Tibial nerve (tissue), 4 donors: ENCODE data around the gene BLCAP.

ENCODE experiments used
- EP300 ChIP-seq, 2 donors: sonication (generic); formaldehyde crosslinking; IDR thresholded peaks; one replicate each; pipeline ENCODE4 v1.6.1; 2017; ENCODE audit warnings: antibody characterized with exemption in 2 of 2, mild to moderate bottlenecking in 1 of 2
- POLR2A ChIP-seq, 2 donors: fragments of 450-650 bp; IDR thresholded peaks; one replicate each; pipeline ENCODE4 v1.6.1; 2017; ENCODE audit warnings: antibody characterized with exemption in 2 of 2, mild to moderate bottlenecking in 2 of 2, moderate library complexity in 2 of 2
- TF ChIP-seq, protein P1 (sequence below), 5 experiments: fragments of 200-600 bp in 3 of 5; fragments of 450-650 bp in 2 of 5; sonication (generic) in 3 of 5; IDR thresholded peaks; one replicate each; pipeline ENCODE4 v1.5.1; 2016 to 2019; ENCODE audit warnings: antibody characterized with exemption in 5 of 5, mild to moderate bottlenecking in 3 of 5, moderate library complexity in 2 of 5

DNA sequence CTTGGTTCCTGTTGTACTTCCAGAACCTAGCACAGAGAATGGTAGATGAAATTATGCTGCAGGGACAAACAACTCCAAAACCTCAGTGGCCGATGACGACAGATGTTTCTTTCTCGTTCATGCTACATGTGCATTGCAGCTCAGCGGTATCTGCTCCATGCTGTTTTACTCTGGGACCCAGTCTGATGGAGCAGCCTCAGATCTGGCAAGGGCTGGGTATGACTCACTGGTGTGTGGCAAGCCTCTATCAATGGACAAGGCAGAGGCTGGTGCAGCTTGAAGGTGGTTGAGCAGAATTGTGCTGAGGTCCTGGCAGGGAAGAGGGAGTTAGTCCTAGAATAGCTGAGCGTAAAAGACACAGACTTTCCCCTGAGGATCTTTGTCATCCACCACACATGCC is 10.3 kb upstream of the BLCAP start:
- TF ChIP-seq, protein P1, sequence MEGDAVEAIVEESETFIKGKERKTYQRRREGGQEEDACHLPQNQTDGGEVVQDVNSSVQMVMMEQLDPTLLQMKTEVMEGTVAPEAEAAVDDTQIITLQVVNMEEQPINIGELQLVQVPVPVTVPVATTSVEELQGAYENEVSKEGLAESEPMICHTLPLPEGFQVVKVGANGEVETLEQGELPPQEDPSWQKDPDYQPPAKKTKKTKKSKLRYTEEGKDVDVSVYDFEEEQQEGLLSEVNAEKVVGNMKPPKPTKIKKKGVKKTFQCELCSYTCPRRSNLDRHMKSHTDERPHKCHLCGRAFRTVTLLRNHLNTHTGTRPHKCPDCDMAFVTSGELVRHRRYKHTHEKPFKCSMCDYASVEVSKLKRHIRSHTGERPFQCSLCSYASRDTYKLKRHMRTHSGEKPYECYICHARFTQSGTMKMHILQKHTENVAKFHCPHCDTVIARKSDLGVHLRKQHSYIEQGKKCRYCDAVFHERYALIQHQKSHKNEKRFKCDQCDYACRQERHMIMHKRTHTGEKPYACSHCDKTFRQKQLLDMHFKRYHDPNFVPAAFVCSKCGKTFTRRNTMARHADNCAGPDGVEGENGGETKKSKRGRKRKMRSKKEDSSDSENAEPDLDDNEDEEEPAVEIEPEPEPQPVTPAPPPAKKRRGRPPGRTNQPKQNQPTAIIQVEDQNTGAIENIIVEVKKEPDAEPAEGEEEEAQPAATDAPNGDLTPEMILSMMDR (IDR thresholded peaks at IDR 0.05), result no peak
- TF ChIP-seq EP300 (IDR thresholded peaks at IDR 0.05) (no peak), POLR2A (IDR thresholded peaks at IDR 0.05) (no peak)
